Naive thymus-derived CD4-positive, alpha-beta T cell (primary cell): Measurements from ENCODE around the gene PDE8B. TPM values are rescaled to one million over a fixed set of nuclear protein-coding genes. Genes with fewer than 3 reads are reported as not detected.

Source experiments
- ATAC-seq: fragments of 150-1000 bp; cut with Tn5 transposase; 2 replicates; pipeline ENCODE4 v1.10.0; 2021; ENCODE audit warnings: mild to moderate bottlenecking, moderate library complexity
- CTCF ChIA-PET: fragments of 350-600 bp; sonication (Branson Sonifier 250); formaldehyde crosslinking; loops from one replicate; lab custom pipeline; 2021; ENCODE audit warnings: antibody characterized with exemption; lab: Charles Lee
- POLR2A ChIA-PET: fragments of 350-600 bp; sonication (Branson Sonifier 250); formaldehyde crosslinking; loops from one replicate; lab custom pipeline; 2021; ENCODE audit warnings: antibody characterized with exemption, inconsistent platforms; lab: Charles Lee
- DNase-seq, 9 donors: peaks; one replicate each; pipeline versions ENCODE4 v3.0.0 to v3.0.0-alpha.2; 2020 to 2022; ENCODE audit warnings: mixed read lengths in 1 of 9
- H3K27ac ChIP-seq: one replicate; pipeline ENCODE4 v1.7.0; 2013; ENCODE audit warnings: mild to moderate bottlenecking, low read depth, low read length, moderate library complexity
- H3K27me3 ChIP-seq, 2 donors: one replicate each; pipeline ENCODE4 v1.7.0; 2013; ENCODE audit warnings: low read length in 2 of 2, mild to moderate bottlenecking in 2 of 2, moderate library complexity in 2 of 2; ENCODE audit not compliant: control insufficient read depth in 2 of 2, insufficient read depth in 2 of 2
- H3K36me3 ChIP-seq, 3 experiments: 1 replicate in 2 of 3; 2 replicates in 1 of 3; pipeline ENCODE4 v1.7.0; 2013; ENCODE audit warnings: low read length in 3 of 3, mild to moderate bottlenecking in 3 of 3, moderate library complexity in 1 of 3; ENCODE audit not compliant: insufficient read depth in 3 of 3, control insufficient read depth in 2 of 3
- H3K4me1 ChIP-seq, 2 donors: one replicate each; pipeline ENCODE4 v1.7.0; 2013; ENCODE audit warnings: low read length in 2 of 2, mild to moderate bottlenecking in 2 of 2, moderate library complexity in 1 of 2; ENCODE audit not compliant: control insufficient read depth in 2 of 2, insufficient read depth in 2 of 2
- H3K4me3 ChIP-seq: 2 replicates; pipeline ENCODE4 v1.7.0; 2013; ENCODE audit warnings: mild to moderate bottlenecking, low read length
- H3K9me3 ChIP-seq, 3 experiments: 1 replicate in 2 of 3; 2 replicates in 1 of 3; pipeline ENCODE4 v1.7.0; 2013; ENCODE audit warnings: low read length in 3 of 3; ENCODE audit not compliant: control insufficient read depth in 2 of 3
- H3K27ac Mint-ChIP-seq, 9 donors: one replicate each; pipeline ENCODE4 v1.8.0; 2020 to 2022; ENCODE audit warnings: mixed read lengths in 9 of 9, mild to moderate bottlenecking in 8 of 9, moderate library complexity in 5 of 9, inconsistent platforms in 2 of 9
- H3K27me3 Mint-ChIP-seq, 5 donors: one replicate each; pipeline ENCODE4 v1.8.0; 2021 to 2022; ENCODE audit warnings: mixed read lengths in 5 of 5, mild to moderate bottlenecking in 1 of 5
- H3K36me3 Mint-ChIP-seq, 5 donors: one replicate each; pipeline ENCODE4 v1.8.0; 2020 to 2022; ENCODE audit warnings: mixed read lengths in 5 of 5, mild to moderate bottlenecking in 3 of 5, inconsistent platforms in 1 of 5
- H3K4me1 Mint-ChIP-seq, 7 donors: one replicate each; pipeline ENCODE4 v1.8.0; 2020 to 2022; ENCODE audit warnings: mixed read lengths in 7 of 7, mild to moderate bottlenecking in 3 of 7, inconsistent platforms in 1 of 7
- H3K4me3 Mint-ChIP-seq, 10 donors: one replicate each; pipeline ENCODE4 v1.8.0; 2020 to 2022; ENCODE audit warnings: mild to moderate bottlenecking in 10 of 10, mixed read lengths in 10 of 10, moderate library complexity in 6 of 10, inconsistent platforms in 2 of 10
- H3K9me3 Mint-ChIP-seq, 11 donors: one replicate each; pipeline ENCODE4 v1.8.0; 2020 to 2022; ENCODE audit warnings: mixed read lengths in 11 of 11, mild to moderate bottlenecking in 4 of 11, inconsistent platforms in 1 of 11, moderate library complexity in 1 of 11
- intact Hi-C, 2 donors: fragments of 100-400 bp; cut with micrococcal nuclease; formaldehyde crosslinking; loops; one replicate each; pipeline ENCODE4 v1.15.1; 2023
- polyA plus RNA-seq, 2 donors: library from polyadenylated mRNA; unstranded; fragments of 300-500 nt; fragmentation: Illumina TruSeq; gene quantifications; one replicate each; pipeline ENCODE4 v1.2.3, GENCODE V29; 2021
- total RNA-seq, 6 experiments: library from RNA in 5 of 6; stranded (reverse) in 5 of 6; gene quantifications; 1 replicate in 5 of 6; 2 replicates in 1 of 6; pipeline ENCODE4 v1.2.3 and lab custom pipeline; 2021 to 2026

Gene PDE8B
- total and polyA plus RNA-seq, 7 experiments from 2014 or later, result 0.02 to 1.2 TPM; not detected in 5

DNA sequence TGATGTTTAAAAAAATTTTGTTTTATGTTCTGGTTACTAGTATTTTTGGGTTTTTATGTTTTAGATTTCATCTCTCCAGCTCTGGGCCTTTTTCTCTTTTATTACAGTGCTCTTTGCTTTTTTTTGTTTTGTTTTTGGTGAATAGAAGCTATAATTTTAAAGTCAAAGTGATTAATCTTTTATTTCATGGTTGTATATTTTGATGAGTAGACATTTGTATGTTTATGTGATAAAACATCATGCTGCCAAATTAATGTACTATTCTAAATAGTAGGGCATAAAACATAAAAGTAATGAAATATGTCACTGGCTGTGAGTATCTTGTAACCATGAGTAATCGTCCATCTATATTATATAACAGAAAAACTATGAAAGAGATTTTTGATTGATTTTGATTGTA is 93.9 kb downstream of the PDE8B start:
- Mint-ChIP-seq H3K4me1 (no peaks in the 10 kb centered on the region), H3K27ac (no peak overlapping the region), H3K4me3 (no peak overlapping the region), H3K27me3 (no peaks in the 10 kb centered on the region), H3K36me3 (no peaks in the 10 kb centered on the region), H3K9me3 (no peaks in the 10 kb centered on the region)
- Histone ChIP-seq H3K4me1 (no peaks in the 10 kb centered on the region), H3K9me3 (no peaks in the 10 kb centered on the region), H3K4me3 (no peak overlapping the region), H3K27ac (no peak overlapping the region), H3K27me3 (no peaks in the 10 kb centered on the region), H3K36me3 (no peaks in the 10 kb centered on the region)
- ATAC-seq (no peak), DNase-seq (no peak)
- CTCF ChIA-PET, result no interaction called here
- intact Hi-C loops, result no loop called here
- POLR2A ChIA-PET, result no interaction called here

DNA sequence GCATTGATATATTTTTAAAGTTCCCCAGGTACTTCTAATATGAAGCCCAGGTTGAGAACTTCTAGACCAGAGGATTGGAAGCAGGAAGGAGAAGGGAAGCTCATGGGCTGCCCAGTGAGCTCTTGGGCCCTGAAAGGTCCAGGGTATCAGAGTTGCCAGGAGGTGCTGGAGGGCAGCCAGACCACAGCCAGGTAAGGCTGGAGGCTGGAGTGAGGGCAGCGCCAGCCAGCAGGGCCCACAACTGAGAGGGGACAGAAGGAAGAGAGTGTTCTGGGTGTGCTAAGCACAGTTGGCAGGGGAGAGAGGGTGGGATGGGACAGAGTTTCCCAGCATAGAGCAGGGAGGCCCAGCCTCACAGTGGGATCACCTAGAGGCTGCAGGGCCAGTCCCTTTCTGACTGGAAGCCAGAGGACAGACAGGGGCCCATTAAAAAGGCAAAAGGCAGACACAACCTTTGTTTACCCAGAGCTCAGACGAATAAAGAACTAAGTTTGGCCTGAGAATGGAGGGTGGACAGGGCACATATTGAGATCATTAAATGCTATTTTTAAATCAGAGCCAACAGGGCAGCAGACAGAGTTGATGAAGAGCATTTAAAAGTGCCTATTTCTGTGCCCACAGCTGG is 94.9 kb downstream of the PDE8B start:
- no peak overlapping the region for H3K4me3 ChIP-seq
- intact Hi-C loops, result no loop called here
- no peaks in the 10 kb centered on the region for H3K4me1 ChIP-seq
- no peaks in the 10 kb centered on the region for H3K9me3 ChIP-seq
- H3K4me3 Mint-ChIP-seq, result no peak overlapping the region
- no peaks in the 10 kb centered on the region for H3K36me3 ChIP-seq
- ChIA-PET POLR2A (no interaction called here), CTCF (no interaction called here)
- no peak overlapping the region for H3K27ac Mint-ChIP-seq
- H3K27ac ChIP-seq, result no peak overlapping the region
- ATAC-seq (no peak), DNase-seq (no peak)
- H3K4me1 Mint-ChIP-seq, result no peaks in the 10 kb centered on the region
- H3K9me3 Mint-ChIP-seq, result no peaks in the 10 kb centered on the region
- H3K27me3 ChIP-seq, result no peaks in the 10 kb centered on the region
- H3K36me3 Mint-ChIP-seq, result no peaks in the 10 kb centered on the region
- no peaks in the 10 kb centered on the region for H3K27me3 Mint-ChIP-seq

DNA sequence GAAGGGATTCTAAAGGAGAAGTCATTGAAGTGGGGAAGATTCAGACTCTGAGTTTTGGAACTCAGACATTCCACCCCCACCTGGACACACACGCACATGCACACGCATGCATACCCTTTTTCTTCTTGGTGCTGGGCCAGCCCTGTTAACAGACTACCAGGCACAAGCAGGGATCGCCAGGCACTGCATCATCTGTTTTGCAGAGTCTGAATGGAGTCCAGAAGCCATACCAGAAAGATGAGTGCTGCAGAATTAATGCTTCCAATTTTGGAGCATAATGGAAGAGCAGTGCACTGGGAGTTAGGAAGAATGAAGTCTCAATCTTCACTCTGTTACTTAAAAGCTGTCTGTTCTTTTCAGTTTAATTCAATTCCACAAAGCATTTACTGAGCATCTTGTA is 95.5 kb downstream of the PDE8B start:
- no peaks in the 10 kb centered on the region for H3K9me3 Mint-ChIP-seq

DNA sequence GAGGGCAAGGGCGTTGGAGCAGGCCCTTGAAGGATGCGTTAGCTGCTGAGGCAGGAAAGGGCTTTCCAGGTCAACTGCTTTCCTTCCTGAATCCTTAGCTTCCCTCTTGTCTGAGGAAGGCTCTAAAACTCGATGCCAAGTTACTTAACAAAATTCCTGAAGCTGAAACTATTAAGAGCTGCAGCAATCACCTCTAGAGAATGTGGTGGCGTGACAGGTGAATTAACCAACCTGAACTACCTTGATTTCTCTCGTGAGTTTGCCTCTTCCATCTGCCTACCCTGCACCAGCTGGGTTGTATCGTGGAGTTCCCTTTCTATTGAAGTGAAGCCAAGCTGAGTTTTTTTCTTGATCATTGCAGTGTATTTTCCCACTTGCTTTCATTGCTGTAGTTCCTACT is 96.1 kb downstream of the PDE8B start:
- H3K4me3 ChIP-seq, result no peak overlapping the region
- H3K27ac ChIP-seq, result no peak overlapping the region
- no peaks in the 10 kb centered on the region for H3K4me1 ChIP-seq
- POLR2A ChIA-PET, result no interaction called here
- Mint-ChIP-seq H3K27ac (no peak overlapping the region), H3K9me3 (no peaks in the 10 kb centered on the region), H3K4me3 (no peak overlapping the region), H3K4me1 (no peaks in the 10 kb centered on the region), H3K36me3 (no peaks in the 10 kb centered on the region), H3K27me3 (no peaks in the 10 kb centered on the region)
- no peaks in the 10 kb centered on the region for H3K27me3 ChIP-seq
- H3K9me3 ChIP-seq, result no peaks in the 10 kb centered on the region
- ATAC-seq (no peak), DNase-seq (no peak)
- CTCF ChIA-PET, result no interaction called here
- no peaks in the 10 kb centered on the region for H3K36me3 ChIP-seq
- intact Hi-C loops, result no loop called here

More for the DNA sequence above, 95.5 kb downstream of the PDE8B start:
- Histone ChIP-seq H3K36me3 (no peaks in the 10 kb centered on the region), H3K27me3 (no peaks in the 10 kb centered on the region), H3K4me3 (no peak overlapping the region), H3K9me3 (no peaks in the 10 kb centered on the region), H3K27ac (no peak overlapping the region), H3K4me1 (no peaks in the 10 kb centered on the region)
- no peak overlapping the region for H3K27ac Mint-ChIP-seq
- POLR2A ChIA-PET, result no interaction called here
- H3K27me3 Mint-ChIP-seq, result no peaks in the 10 kb centered on the region
- CTCF ChIA-PET, result no interaction called here
- intact Hi-C loops, result no loop called here
- H3K4me3 Mint-ChIP-seq, result no peak overlapping the region
- no peaks in the 10 kb centered on the region for H3K4me1 Mint-ChIP-seq
- no peak for ATAC-seq
- H3K36me3 Mint-ChIP-seq, result no peaks in the 10 kb centered on the region
- no peak for DNase-seq

DNA sequence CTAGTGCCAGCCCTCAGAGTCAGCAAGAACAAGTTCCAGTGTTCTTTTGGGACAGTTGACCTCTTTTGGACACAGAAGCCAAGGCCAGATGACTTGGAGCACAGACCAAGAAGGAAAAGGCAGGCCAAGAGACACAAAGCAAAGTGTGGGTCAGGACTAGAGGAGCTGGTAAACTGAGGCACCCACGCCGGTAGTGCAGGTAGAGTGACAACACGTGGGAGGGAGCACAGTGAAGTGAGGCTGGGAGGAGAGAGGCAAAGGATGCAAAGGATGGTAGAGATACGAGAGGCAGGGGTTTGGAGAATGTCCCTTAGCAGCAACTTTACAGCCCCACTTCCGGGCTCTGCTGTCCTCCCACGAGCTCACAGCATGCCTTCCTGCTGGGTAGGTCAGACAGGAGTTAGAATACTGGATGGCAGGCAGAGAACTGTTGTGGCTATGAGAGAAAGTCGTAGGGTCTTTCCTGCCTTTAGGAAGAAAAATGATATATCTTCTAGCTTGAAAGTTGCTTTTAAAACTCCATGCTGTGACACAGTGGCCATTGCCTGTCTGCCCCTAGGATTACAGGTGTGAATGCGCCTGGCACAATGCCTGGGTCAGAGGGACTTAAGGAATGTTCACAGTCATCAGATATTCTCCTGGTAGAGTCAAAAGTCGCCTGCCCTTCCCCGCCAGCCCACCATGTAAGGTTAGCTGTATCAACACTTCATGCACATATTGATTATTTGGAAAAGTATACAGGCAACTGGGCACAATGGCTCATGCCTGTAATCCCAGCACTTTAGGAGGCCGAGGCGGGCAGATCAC is 97.9 kb downstream of the PDE8B start:
- ATAC-seq, result no peak
- intact Hi-C loops, result no loop called here
- no peaks in the 10 kb centered on the region for H3K36me3 ChIP-seq
- H3K9me3 Mint-ChIP-seq, result no peaks in the 10 kb centered on the region
- H3K27me3 ChIP-seq, result no peaks in the 10 kb centered on the region
- no peaks in the 10 kb centered on the region for H3K4me1 ChIP-seq
- H3K36me3 Mint-ChIP-seq, result no peaks in the 10 kb centered on the region
- H3K27ac Mint-ChIP-seq, result no peak overlapping the region
- H3K4me1 Mint-ChIP-seq, result no peaks in the 10 kb centered on the region
- H3K27me3 Mint-ChIP-seq, result peaks cover 0 to 3% (median 0%) of the 10 kb centered on the region in 5 donors
- CTCF ChIA-PET, result no interaction called here
- H3K4me3 Mint-ChIP-seq, result no peak overlapping the region
- no peak overlapping the region for H3K27ac ChIP-seq
- no peaks in the 10 kb centered on the region for H3K9me3 ChIP-seq
- H3K4me3 ChIP-seq, result no peak overlapping the region
- no peak for DNase-seq
- POLR2A ChIA-PET, result no interaction called here

DNA sequence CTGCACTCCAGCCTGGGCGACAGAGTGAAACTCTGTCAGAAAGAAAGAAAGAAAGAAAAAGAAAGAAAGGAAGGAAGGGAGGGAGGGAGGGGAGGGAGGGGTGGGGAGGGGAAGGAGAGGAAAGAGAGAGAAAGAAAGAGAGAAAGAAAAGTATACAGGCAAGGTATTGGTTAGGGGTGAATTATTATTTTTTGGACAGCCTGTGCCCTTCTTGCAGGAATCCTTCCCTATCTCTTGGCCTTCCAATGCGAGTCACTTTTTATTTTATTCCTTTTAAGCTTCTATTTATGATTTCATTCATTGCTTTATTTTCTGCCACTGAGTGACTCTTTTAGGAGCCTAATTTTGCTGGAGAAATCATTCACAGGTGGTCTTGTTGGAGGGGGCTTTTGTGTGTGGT is 98.7 kb downstream of the PDE8B start:
- ChIA-PET CTCF (no interaction called here), POLR2A (no interaction called here)
- DNase-seq (no peak), ATAC-seq (no peak)
- no peaks in the 10 kb centered on the region for H3K36me3 Mint-ChIP-seq
- no peak overlapping the region for H3K4me3 Mint-ChIP-seq
- H3K27ac ChIP-seq, result no peak overlapping the region
- H3K4me1 ChIP-seq, result no peaks in the 10 kb centered on the region
- H3K9me3 Mint-ChIP-seq, result peaks cover 0 to 5% (median 0%) of the 10 kb centered on the region in 11 donors
- intact Hi-C loops, result no loop called here
- H3K27me3 Mint-ChIP-seq, result peaks cover 0 to 8% (median 0%) of the 10 kb centered on the region in 5 donors
- no peaks in the 10 kb centered on the region for H3K9me3 ChIP-seq
- H3K4me1 Mint-ChIP-seq, result no peaks in the 10 kb centered on the region
- no peaks in the 10 kb centered on the region for H3K27me3 ChIP-seq
- H3K4me3 ChIP-seq, result no peak overlapping the region
- H3K27ac Mint-ChIP-seq, result no peak overlapping the region
- H3K36me3 ChIP-seq, result no peaks in the 10 kb centered on the region
